ENCODE data around the gene CNDP1.

CNDP1 gene
- 0 reads per million in 3 donors for total RNA-seq

GRCh38 chr18:74534150-74534969 is at the start of gene CNDP1:
Gene CNDP1, plus strand, starts transcription at chr18:74534500. Its CDS starts 168 bp downstream, at chr18:74534668.
- no peaks in the 10 kb centered on the region for H3K27me3 ChIP-seq (replicated peaks; ENCODE audit: control insufficient read depth, insufficient read depth, low read length, poor library complexity, severe bottlenecking)
- no peaks in the 10 kb centered on the region for H3K9me3 ChIP-seq (ENCODE audit: control insufficient read depth, low read length)
- H3K4me3 ChIP-seq (ENCODE audit: insufficient read depth, low read depth, low read length, poor library complexity, severe bottlenecking) = no peak within 1 kb of the TSS
- no peaks in the 10 kb centered on the region for H3K36me3 ChIP-seq (ENCODE audit: control insufficient read depth, insufficient read depth, low read length)
- DNase-seq = no peak
- no peaks in the 10 kb centered on the region for H3K4me1 ChIP-seq (ENCODE audit: control insufficient read depth, insufficient read depth, low read length, poor library complexity, severe bottlenecking)
- no peak within 1 kb of the TSS for H3K27ac ChIP-seq (ENCODE audit: insufficient read depth, low read length, poor library complexity, severe bottlenecking)

GRCh38 chr18:74486119-74486849 is 48.0 kb upstream of the CNDP1 start:
- no peaks in the 10 kb centered on the region for H3K36me3 ChIP-seq (ENCODE audit: control insufficient read depth, insufficient read depth, low read length)
- DNase-seq = no peak
- H3K27me3 ChIP-seq (replicated peaks; ENCODE audit: control insufficient read depth, insufficient read depth, low read length, poor library complexity, severe bottlenecking) = no peaks in the 10 kb centered on the region
- peaks cover 2% of the 10 kb centered on the region for H3K4me1 ChIP-seq (ENCODE audit: control insufficient read depth, insufficient read depth, low read length, poor library complexity, severe bottlenecking)
- H3K27ac ChIP-seq (ENCODE audit: insufficient read depth, low read length, poor library complexity, severe bottlenecking) = no peak overlapping the region
- no peaks in the 10 kb centered on the region for H3K9me3 ChIP-seq (ENCODE audit: control insufficient read depth, low read length)
- no peak overlapping the region for H3K4me3 ChIP-seq (ENCODE audit: insufficient read depth, low read depth, low read length, poor library complexity, severe bottlenecking)

GRCh38 chr18:74488354-74488753 is 45.9 kb upstream of the CNDP1 start:
- no peak for DNase-seq
- no peaks in the 10 kb centered on the region for H3K9me3 ChIP-seq (ENCODE audit: control insufficient read depth, low read length)
- no peaks in the 10 kb centered on the region for H3K27me3 ChIP-seq (replicated peaks; ENCODE audit: control insufficient read depth, insufficient read depth, low read length, poor library complexity, severe bottlenecking)
- H3K27ac ChIP-seq (ENCODE audit: insufficient read depth, low read length, poor library complexity, severe bottlenecking) = no peak overlapping the region
- no peak overlapping the region for H3K4me3 ChIP-seq (ENCODE audit: insufficient read depth, low read depth, low read length, poor library complexity, severe bottlenecking)
- H3K4me1 ChIP-seq (ENCODE audit: control insufficient read depth, insufficient read depth, low read length, poor library complexity, severe bottlenecking) = peaks cover 2% of the 10 kb centered on the region
- no peaks in the 10 kb centered on the region for H3K36me3 ChIP-seq (ENCODE audit: control insufficient read depth, insufficient read depth, low read length)

GRCh38 chr18:74488864-74489263 is 45.4 kb upstream of the CNDP1 start:
- no peaks in the 10 kb centered on the region for H3K36me3 ChIP-seq (ENCODE audit: control insufficient read depth, insufficient read depth, low read length)
- DNase-seq = no peak
- no peaks in the 10 kb centered on the region for H3K9me3 ChIP-seq (ENCODE audit: control insufficient read depth, low read length)
- H3K27ac ChIP-seq (ENCODE audit: insufficient read depth, low read length, poor library complexity, severe bottlenecking) = no peak overlapping the region
- H3K27me3 ChIP-seq (replicated peaks; ENCODE audit: control insufficient read depth, insufficient read depth, low read length, poor library complexity, severe bottlenecking) = no peaks in the 10 kb centered on the region
- peaks cover 2% of the 10 kb centered on the region for H3K4me1 ChIP-seq (ENCODE audit: control insufficient read depth, insufficient read depth, low read length, poor library complexity, severe bottlenecking)
- H3K4me3 ChIP-seq (ENCODE audit: insufficient read depth, low read depth, low read length, poor library complexity, severe bottlenecking) = no peak overlapping the region

- Histone ChIP-seq H3K27ac (ENCODE audit: insufficient read depth, low read length, poor library complexity, severe bottlenecking) (no peak overlapping the region), H3K4me1 (ENCODE audit: control insufficient read depth, insufficient read depth, low read length, poor library complexity, severe bottlenecking) (no peaks in the 10 kb centered on the region), H3K27me3 (replicated peaks; ENCODE audit: control insufficient read depth, insufficient read depth, low read length, poor library complexity, severe bottlenecking) (no peaks in the 10 kb centered on the region), H3K9me3 (ENCODE audit: control insufficient read depth, low read length) (no peaks in the 10 kb centered on the region), H3K36me3 (ENCODE audit: control insufficient read depth, insufficient read depth, low read length) (no peaks in the 10 kb centered on the region), H3K4me3 (ENCODE audit: insufficient read depth, low read depth, low read length, poor library complexity, severe bottlenecking) (no peak overlapping the region)
- DNase-seq = no peak
Observed at GRCh38 chr18:74489676-74490075, 44.6 kb upstream of the CNDP1 start.

- H3K4me3 ChIP-seq (ENCODE audit: insufficient read depth, low read depth, low read length, poor library complexity, severe bottlenecking) = no peak overlapping the region
- peaks cover 11% of the 10 kb centered on the region for H3K4me1 ChIP-seq (ENCODE audit: control insufficient read depth, insufficient read depth, low read length, poor library complexity, severe bottlenecking)
- H3K9me3 ChIP-seq (ENCODE audit: control insufficient read depth, low read length) = no peaks in the 10 kb centered on the region
- no peaks in the 10 kb centered on the region for H3K27me3 ChIP-seq (replicated peaks; ENCODE audit: control insufficient read depth, insufficient read depth, low read length, poor library complexity, severe bottlenecking)
- no peak for DNase-seq
- no peaks in the 10 kb centered on the region for H3K36me3 ChIP-seq (ENCODE audit: control insufficient read depth, insufficient read depth, low read length)
- H3K27ac ChIP-seq (ENCODE audit: insufficient read depth, low read length, poor library complexity, severe bottlenecking) = no peak overlapping the region
Observed at GRCh38 chr18:74492259-74492658, 42.0 kb upstream of the CNDP1 start.

GRCh38 chr18:74493689-74494088 is 40.6 kb upstream of the CNDP1 start:
- no peaks in the 10 kb centered on the region for H3K36me3 ChIP-seq (ENCODE audit: control insufficient read depth, insufficient read depth, low read length)
- no peak overlapping the region for H3K27ac ChIP-seq (ENCODE audit: insufficient read depth, low read length, poor library complexity, severe bottlenecking)
- H3K27me3 ChIP-seq (replicated peaks; ENCODE audit: control insufficient read depth, insufficient read depth, low read length, poor library complexity, severe bottlenecking) = no peaks in the 10 kb centered on the region
- H3K9me3 ChIP-seq (ENCODE audit: control insufficient read depth, low read length) = no peaks in the 10 kb centered on the region
- no peak overlapping the region for H3K4me3 ChIP-seq (ENCODE audit: insufficient read depth, low read depth, low read length, poor library complexity, severe bottlenecking)
- H3K4me1 ChIP-seq (ENCODE audit: control insufficient read depth, insufficient read depth, low read length, poor library complexity, severe bottlenecking) = peaks cover 19% of the 10 kb centered on the region
- peak; percentile 34 to 44 (median 39) for DNase-seq

GRCh38 chr18:74494514-74494913 is 39.8 kb upstream of the CNDP1 start:
- Histone ChIP-seq H3K4me3 (ENCODE audit: insufficient read depth, low read depth, low read length, poor library complexity, severe bottlenecking) (no peak overlapping the region), H3K27me3 (replicated peaks; ENCODE audit: control insufficient read depth, insufficient read depth, low read length, poor library complexity, severe bottlenecking) (no peaks in the 10 kb centered on the region), H3K27ac (ENCODE audit: insufficient read depth, low read length, poor library complexity, severe bottlenecking) (no peak overlapping the region), H3K9me3 (ENCODE audit: control insufficient read depth, low read length) (no peaks in the 10 kb centered on the region), H3K36me3 (ENCODE audit: control insufficient read depth, insufficient read depth, low read length) (no peaks in the 10 kb centered on the region), H3K4me1 (ENCODE audit: control insufficient read depth, insufficient read depth, low read length, poor library complexity, severe bottlenecking) (peaks cover 23% of the 10 kb centered on the region)
- DNase-seq = no peak

- Histone ChIP-seq H3K27ac (ENCODE audit: insufficient read depth, low read length, poor library complexity, severe bottlenecking) (peak within 1 kb of the TSS; percentile 85), H3K4me1 (ENCODE audit: control insufficient read depth, insufficient read depth, low read length, poor library complexity, severe bottlenecking) (peaks cover 31% of the 10 kb centered on the region), H3K9me3 (ENCODE audit: control insufficient read depth, low read length) (no peaks in the 10 kb centered on the region), H3K36me3 (ENCODE audit: control insufficient read depth, insufficient read depth, low read length) (no peaks in the 10 kb centered on the region), H3K27me3 (replicated peaks; ENCODE audit: control insufficient read depth, insufficient read depth, low read length, poor library complexity, severe bottlenecking) (no peaks in the 10 kb centered on the region), H3K4me3 (ENCODE audit: insufficient read depth, low read depth, low read length, poor library complexity, severe bottlenecking) (peak within 1 kb of the TSS; percentile 76)
- DNase-seq = peak; percentile 97 to 99 (median 99)
Observed at GRCh38 chr18:74495581-74496507, 38.5 kb upstream of the CNDP1 start, which contains the start of gene CNDP2. Gene CNDP2, plus strand, starts transcription at chr18:74496363. Its CDS starts 3,611 bp downstream, at chr18:74499974.
